AG04450 (cell line): Measurements from ENCODE around the gene CD69. TPM values are rescaled to one million over a fixed set of nuclear protein-coding genes. Genes with fewer than 3 reads are reported as not detected.

ENCODE experiments used
- CTCF ChIA-PET: fragments of 300-600, 350-600 bp; formaldehyde crosslinking; extraction: SDS; loops from one replicate; lab custom pipeline; 2022; ENCODE audit warnings: antibody characterized with exemption, inconsistent platforms; lab: Charles Lee
- POLR2A ChIA-PET: fragments of 350-600 bp; formaldehyde crosslinking; extraction: SDS; loops from one replicate; lab custom pipeline; 2021; ENCODE audit warnings: antibody characterized with exemption, inconsistent platforms; lab: Yijun Ruan, JAX
- DNase-seq: peaks from one replicate; pipeline ENCODE4 v3.0.0-alpha.2; 2011; ENCODE audit warnings: low read depth, low spot score
- H3K27ac ChIP-seq: one replicate; pipeline ENCODE4 v1.5.1; 2012; ENCODE audit warnings: low read depth, low read length, control low read depth
- H3K27me3 ChIP-seq: one replicate; pipeline ENCODE4 v1.6.0; 2012; ENCODE audit warnings: low read length; ENCODE audit not compliant: control insufficient read depth, insufficient read depth
- H3K4me3 ChIP-seq: 2 replicates; pipeline ENCODE4 v1.5.1; 2011; ENCODE audit warnings: mild to moderate bottlenecking, low read depth, low read length, control low read depth
- H3K9me3 ChIP-seq: 2 replicates; pipeline ENCODE4 v1.5.1; 2012; ENCODE audit warnings: low read length; ENCODE audit not compliant: control insufficient read depth, insufficient read depth
- polyA plus RNA-seq: library from polyadenylated mRNA; depleted of rRNA; stranded (reverse); fragments of >200 nt; gene quantifications from 2 replicates; pipeline ENCODE4 v1.2.3, GENCODE V29; 2011
- TF ChIP-seq, protein P1 (sequence below): IDR thresholded peaks from 2 replicates; pipeline ENCODE4 v1.5.1; 2011; ENCODE audit warnings: low read depth, low read length, control low read depth, inconsistent platforms

The CD69 gene
- polyA plus RNA-seq, 1 experiment: not detected

GRCh38 chr12:9736936-9737705 lies 23.6 kb downstream of the CD69 start:
- ChIA-PET POLR2A (no interaction called here), CTCF (interaction anchor here (0.9 to 1.6 kb wide), 2 partner anchors 13 to 15 kb away, joined by 3 to 7 read pairs; no protein-coding TSS in a partner anchor)
- TF ChIP-seq, protein P1, sequence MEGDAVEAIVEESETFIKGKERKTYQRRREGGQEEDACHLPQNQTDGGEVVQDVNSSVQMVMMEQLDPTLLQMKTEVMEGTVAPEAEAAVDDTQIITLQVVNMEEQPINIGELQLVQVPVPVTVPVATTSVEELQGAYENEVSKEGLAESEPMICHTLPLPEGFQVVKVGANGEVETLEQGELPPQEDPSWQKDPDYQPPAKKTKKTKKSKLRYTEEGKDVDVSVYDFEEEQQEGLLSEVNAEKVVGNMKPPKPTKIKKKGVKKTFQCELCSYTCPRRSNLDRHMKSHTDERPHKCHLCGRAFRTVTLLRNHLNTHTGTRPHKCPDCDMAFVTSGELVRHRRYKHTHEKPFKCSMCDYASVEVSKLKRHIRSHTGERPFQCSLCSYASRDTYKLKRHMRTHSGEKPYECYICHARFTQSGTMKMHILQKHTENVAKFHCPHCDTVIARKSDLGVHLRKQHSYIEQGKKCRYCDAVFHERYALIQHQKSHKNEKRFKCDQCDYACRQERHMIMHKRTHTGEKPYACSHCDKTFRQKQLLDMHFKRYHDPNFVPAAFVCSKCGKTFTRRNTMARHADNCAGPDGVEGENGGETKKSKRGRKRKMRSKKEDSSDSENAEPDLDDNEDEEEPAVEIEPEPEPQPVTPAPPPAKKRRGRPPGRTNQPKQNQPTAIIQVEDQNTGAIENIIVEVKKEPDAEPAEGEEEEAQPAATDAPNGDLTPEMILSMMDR: no peak
- no peaks in the 10 kb centered on the region for H3K9me3 ChIP-seq
- H3K27me3 ChIP-seq: no peaks in the 10 kb centered on the region
- no peak for DNase-seq
- no peak overlapping the region for H3K4me3 ChIP-seq
- H3K27ac ChIP-seq: no peak overlapping the region

DNA sequence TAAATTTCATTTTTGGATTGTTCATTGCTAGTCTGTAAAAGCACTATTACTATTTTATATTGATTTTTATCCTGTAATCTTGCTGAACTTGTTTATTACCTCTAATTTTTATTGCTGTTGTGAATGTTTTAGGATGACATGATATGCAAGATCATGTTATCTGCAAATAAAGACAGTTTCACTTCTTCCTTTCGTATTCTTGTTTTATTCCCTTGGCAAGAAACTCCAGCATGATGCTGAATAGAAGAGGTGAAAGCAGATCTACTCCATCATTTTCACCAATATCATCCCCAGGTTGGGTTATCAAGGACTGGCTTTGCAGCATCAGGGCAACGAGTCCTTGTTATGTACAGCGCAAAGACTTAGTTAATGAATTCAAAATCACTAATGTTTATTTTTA lies 25.1 kb downstream of the CD69 start:
- ChIA-PET CTCF (no interaction called here), POLR2A (no interaction called here)
- no peaks in the 10 kb centered on the region for H3K27me3 ChIP-seq
- no peak overlapping the region for H3K4me3 ChIP-seq
- no peak overlapping the region for H3K27ac ChIP-seq
- TF ChIP-seq, protein P1: no peak
- DNase-seq: no peak
- H3K9me3 ChIP-seq: no peaks in the 10 kb centered on the region

- TF ChIP-seq, protein P1: no peak
- POLR2A ChIA-PET: no interaction called here
- CTCF ChIA-PET: no interaction called here
Measured at GRCh38 chr12:9732921-9733461, 27.7 kb downstream of the CD69 start, which contains the start of gene CLECL1. CLECL1 (minus strand) TSS chr12:9733097.

DNA sequence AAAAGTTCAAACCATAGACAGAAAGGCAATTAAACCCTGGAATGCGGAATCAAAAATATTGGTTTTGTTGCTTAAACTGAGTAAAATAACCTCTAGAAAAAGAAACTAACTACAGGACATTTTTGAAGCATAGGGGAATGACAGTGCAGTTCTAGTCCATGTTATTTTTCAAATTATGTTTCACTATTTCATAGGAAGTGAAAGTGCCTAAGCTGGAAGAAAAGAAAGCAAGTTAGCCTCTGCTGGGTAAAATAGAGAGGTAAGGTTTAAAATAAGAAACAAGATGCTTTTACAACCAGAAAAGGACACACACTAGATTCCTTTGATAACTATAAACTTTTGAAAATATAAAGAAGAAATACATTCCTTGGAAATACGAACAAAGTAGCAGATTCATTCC lies 28.9 kb downstream of the CD69 start:
- no peak for DNase-seq
- no peak overlapping the region for H3K27ac ChIP-seq
- ChIA-PET CTCF (interaction anchor here (2.8 kb wide), 1 partner anchor 18 kb away, joined by 25 read pairs; no protein-coding TSS in a partner anchor), POLR2A (no interaction called here)
- H3K9me3 ChIP-seq: no peaks in the 10 kb centered on the region
- no peak overlapping the region for H3K4me3 ChIP-seq
- TF ChIP-seq, protein P1: no peak
- H3K27me3 ChIP-seq: no peaks in the 10 kb centered on the region

More at GRCh38 chr12:9732921-9733461, 27.7 kb downstream of the CD69 start, which contains the start of gene CLECL1:
- DNase-seq: no peak
- H3K27me3 ChIP-seq: no peaks in the 10 kb centered on the region
- no peak within 1 kb of the TSS for H3K4me3 ChIP-seq
- no peak within 1 kb of the TSS for H3K27ac ChIP-seq
- no peaks in the 10 kb centered on the region for H3K9me3 ChIP-seq

- Histone ChIP-seq H3K9me3 (no peaks in the 10 kb centered on the region), H3K4me3 (no peak overlapping the region), H3K27ac (no peak overlapping the region), H3K27me3 (no peaks in the 10 kb centered on the region)
- ChIA-PET POLR2A (no interaction called here), CTCF (interaction anchor here (2.8 kb wide), 1 partner anchor 18 kb away, joined by 25 read pairs; no protein-coding TSS in a partner anchor)
- no peak for DNase-seq
- TF ChIP-seq, protein P1: no peak
Measured at GRCh38 chr12:9731393-9731792, 29.3 kb downstream of the CD69 start.
